Panc1 (cell line): ENCODE results near the gene RXRG. TPM values are rescaled to one million over a fixed set of nuclear protein-coding genes. Genes with fewer than 3 reads are reported as not detected.

Source experiments
- ATAC-seq: fragments of 200-7000 bp; cut with Tn5 transposase; 2 replicates; pipeline ENCODE4 v1.9.1; 2020; ENCODE audit warnings: mild to moderate bottlenecking, moderate library complexity
- BruUV-seq: library from RNA; stranded (reverse); fragments of 400-500 nt; replicated peaks from 2 replicates; lab custom pipeline; 2021; lab: Mats Ljungman, UMichigan
- CTCF ChIA-PET: fragments of 300-600 bp; sonication (Branson Sonifier 250); formaldehyde crosslinking; loops from one replicate; lab custom pipeline; 2022; ENCODE audit warnings: antibody characterized with exemption; lab: Charles Lee
- POLR2A ChIA-PET: fragments of 300-600 bp; sonication (Branson Sonifier 250); formaldehyde crosslinking; loops from one replicate; lab custom pipeline; 2022; ENCODE audit warnings: antibody characterized with exemption; lab: Charles Lee
- DNase-seq: peaks from one replicate; pipeline ENCODE4 v3.0.0-alpha.2; 2010; ENCODE audit warnings: low read depth, low spot score
- H3K27ac ChIP-seq: 2 replicates; pipeline ENCODE4 v1.5.1; 2011; ENCODE audit warnings: mild to moderate bottlenecking, low read length, inconsistent platforms
- H3K27me3 ChIP-seq: fragments of 200-500 bp; sonication (Bioruptor generic); 2 replicates; pipeline ENCODE4 v1.6.0; 2014; ENCODE audit warnings: low read length, inconsistent platforms; ENCODE audit not compliant: control insufficient read depth, insufficient read depth
- H3K36me3 ChIP-seq: fragments of 200-500 bp; sonication (Bioruptor generic); 2 replicates; pipeline ENCODE4 v1.5.1; 2014; ENCODE audit warnings: inconsistent platforms, mild to moderate bottlenecking, low read length, moderate library complexity; ENCODE audit not compliant: control insufficient read depth, insufficient read depth
- H3K4me1 ChIP-seq: 2 replicates; pipeline ENCODE4 v1.5.1; 2011; ENCODE audit warnings: inconsistent platforms, mild to moderate bottlenecking, low read length, moderate library complexity; ENCODE audit not compliant: control insufficient read depth, insufficient read depth
- H3K4me3 ChIP-seq, 2 experiments: 2 replicates each; pipeline ENCODE4 v1.5.1; 2011 to 2012; ENCODE audit warnings: low read depth in 2 of 2, low read length in 2 of 2, mild to moderate bottlenecking in 2 of 2, inconsistent platforms in 1 of 2, moderate library complexity in 1 of 2
- H3K9me3 ChIP-seq: fragments of 200-500 bp; sonication (Bioruptor generic); 2 replicates; pipeline ENCODE4 v1.5.1; 2014; ENCODE audit warnings: low read depth, mild to moderate bottlenecking, inconsistent platforms, low read length, moderate library complexity; ENCODE audit not compliant: control insufficient read depth, insufficient read depth
- POLR2AphosphoS5 ChIP-seq: IDR thresholded peaks from 2 replicates; pipeline ENCODE4 v1.6.1; 2012; ENCODE audit warnings: mild to moderate bottlenecking, low read depth, low read length, moderate library complexity
- SIN3A ChIP-seq: IDR thresholded peaks from 2 replicates; pipeline ENCODE4 v1.6.1; 2012; ENCODE audit warnings: low read depth, mild to moderate bottlenecking, low read length, moderate library complexity, borderline replicate concordance; ENCODE audit not compliant: insufficient read depth
- TCF7L2 ChIP-seq: IDR thresholded peaks from 2 replicates; pipeline ENCODE4 v1.6.1; 2011; ENCODE audit warnings: mild to moderate bottlenecking, low read depth, low read length, inconsistent platforms
- in situ Hi-C: cut with HindIII; loops from 2 replicates; pipeline ENCODE4 v1.10.0; 2016; ENCODE audit warnings: low sequenced_read_pairs, low pct_unique_long_range_greater_than_20kb
- intact Hi-C: fragments of 100-400 bp; cut with micrococcal nuclease; formaldehyde crosslinking; loops from one replicate; pipeline ENCODE4 v1.10.0; 2022; ENCODE audit not compliant: unreplicated experiment
- total RNA-seq: library from RNA; stranded (reverse); gene quantifications from one replicate; pipeline ENCODE4 v1.2.1, GENCODE V29; 2021; ENCODE audit not compliant: unreplicated experiment
- TF ChIP-seq, protein P1 (sequence below), 2 experiments: IDR thresholded peaks; 2 replicates each; pipeline ENCODE4 v1.6.1; 2011 to 2012; ENCODE audit warnings: low read depth in 2 of 2, control low read depth in 1 of 2, low read length in 1 of 2, mild to moderate bottlenecking in 1 of 2, moderate library complexity in 1 of 2; ENCODE audit not compliant: insufficient read depth in 1 of 2
- TF ChIP-seq, protein P2 (sequence below): fragments of 450-650 bp; IDR thresholded peaks from 2 replicates; pipeline ENCODE4 v1.5.1; 2017; ENCODE audit warnings: mild to moderate bottlenecking

The RXRG gene
- total RNA-seq, 1 experiment from 2014 or later = not detected

DNA sequence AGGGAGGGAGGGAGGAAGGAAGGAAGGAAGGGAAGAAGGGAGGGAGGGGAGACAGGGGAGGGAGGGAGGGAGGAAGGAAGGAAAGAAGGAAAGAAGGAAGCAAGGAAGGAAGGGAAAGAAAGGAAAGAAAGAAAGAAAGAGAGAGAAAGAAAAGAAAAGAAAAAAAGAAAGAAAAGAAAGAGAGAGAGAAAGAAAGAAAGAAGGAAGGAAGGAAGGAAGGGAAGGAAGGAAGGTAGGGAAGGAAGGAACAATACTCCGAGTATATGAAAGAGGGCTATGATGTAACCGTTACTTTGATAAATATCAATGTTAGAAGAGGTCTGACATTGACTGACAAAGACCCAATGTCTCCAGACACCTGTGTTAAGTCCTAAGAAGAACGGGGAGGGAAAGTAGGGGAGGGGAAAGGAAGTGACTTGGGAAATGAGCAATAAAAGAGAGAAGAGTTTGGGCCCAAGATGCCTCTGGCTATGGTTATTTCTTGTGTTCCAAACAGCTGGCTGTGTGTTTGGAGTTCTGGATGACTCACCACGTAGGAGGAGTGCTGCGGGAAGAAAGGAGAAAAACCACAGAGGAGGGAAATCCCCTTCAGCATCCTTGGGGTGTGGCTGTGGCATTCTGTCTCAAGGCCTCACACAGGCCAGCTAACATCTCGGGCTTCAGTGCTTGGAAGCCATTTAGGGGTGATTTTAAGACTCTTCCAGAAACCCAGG, 37.0 kb upstream of the RXRG start:
- no peak overlapping the region for H3K27ac ChIP-seq
- in situ Hi-C loops = no loop called here
- ATAC-seq (peak; percentile 94), DNase-seq (no peak)
- BruUV-seq = no TSS peak
- H3K4me3 ChIP-seq = no peak overlapping the region
- no peaks in the 10 kb centered on the region for H3K36me3 ChIP-seq
- no peaks in the 10 kb centered on the region for H3K27me3 ChIP-seq
- POLR2A ChIA-PET = no interaction called here
- intact Hi-C loops = no loop called here
- no peaks in the 10 kb centered on the region for H3K4me1 ChIP-seq
- CTCF ChIA-PET = no interaction called here
- no peak for TF ChIP-seq SIN3A
- TF ChIP-seq, protein P1, sequence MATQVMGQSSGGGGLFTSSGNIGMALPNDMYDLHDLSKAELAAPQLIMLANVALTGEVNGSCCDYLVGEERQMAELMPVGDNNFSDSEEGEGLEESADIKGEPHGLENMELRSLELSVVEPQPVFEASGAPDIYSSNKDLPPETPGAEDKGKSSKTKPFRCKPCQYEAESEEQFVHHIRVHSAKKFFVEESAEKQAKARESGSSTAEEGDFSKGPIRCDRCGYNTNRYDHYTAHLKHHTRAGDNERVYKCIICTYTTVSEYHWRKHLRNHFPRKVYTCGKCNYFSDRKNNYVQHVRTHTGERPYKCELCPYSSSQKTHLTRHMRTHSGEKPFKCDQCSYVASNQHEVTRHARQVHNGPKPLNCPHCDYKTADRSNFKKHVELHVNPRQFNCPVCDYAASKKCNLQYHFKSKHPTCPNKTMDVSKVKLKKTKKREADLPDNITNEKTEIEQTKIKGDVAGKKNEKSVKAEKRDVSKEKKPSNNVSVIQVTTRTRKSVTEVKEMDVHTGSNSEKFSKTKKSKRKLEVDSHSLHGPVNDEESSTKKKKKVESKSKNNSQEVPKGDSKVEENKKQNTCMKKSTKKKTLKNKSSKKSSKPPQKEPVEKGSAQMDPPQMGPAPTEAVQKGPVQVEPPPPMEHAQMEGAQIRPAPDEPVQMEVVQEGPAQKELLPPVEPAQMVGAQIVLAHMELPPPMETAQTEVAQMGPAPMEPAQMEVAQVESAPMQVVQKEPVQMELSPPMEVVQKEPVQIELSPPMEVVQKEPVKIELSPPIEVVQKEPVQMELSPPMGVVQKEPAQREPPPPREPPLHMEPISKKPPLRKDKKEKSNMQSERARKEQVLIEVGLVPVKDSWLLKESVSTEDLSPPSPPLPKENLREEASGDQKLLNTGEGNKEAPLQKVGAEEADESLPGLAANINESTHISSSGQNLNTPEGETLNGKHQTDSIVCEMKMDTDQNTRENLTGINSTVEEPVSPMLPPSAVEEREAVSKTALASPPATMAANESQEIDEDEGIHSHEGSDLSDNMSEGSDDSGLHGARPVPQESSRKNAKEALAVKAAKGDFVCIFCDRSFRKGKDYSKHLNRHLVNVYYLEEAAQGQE (IDR thresholded peaks at IDR 0.05; ENCODE audit: insufficient read depth in 1 of 2, low read depth in 2 of 2, low read length in 1 of 2) = no peak
- TF ChIP-seq POLR2AphosphoS5 = no peak
- TF ChIP-seq, protein P2, sequence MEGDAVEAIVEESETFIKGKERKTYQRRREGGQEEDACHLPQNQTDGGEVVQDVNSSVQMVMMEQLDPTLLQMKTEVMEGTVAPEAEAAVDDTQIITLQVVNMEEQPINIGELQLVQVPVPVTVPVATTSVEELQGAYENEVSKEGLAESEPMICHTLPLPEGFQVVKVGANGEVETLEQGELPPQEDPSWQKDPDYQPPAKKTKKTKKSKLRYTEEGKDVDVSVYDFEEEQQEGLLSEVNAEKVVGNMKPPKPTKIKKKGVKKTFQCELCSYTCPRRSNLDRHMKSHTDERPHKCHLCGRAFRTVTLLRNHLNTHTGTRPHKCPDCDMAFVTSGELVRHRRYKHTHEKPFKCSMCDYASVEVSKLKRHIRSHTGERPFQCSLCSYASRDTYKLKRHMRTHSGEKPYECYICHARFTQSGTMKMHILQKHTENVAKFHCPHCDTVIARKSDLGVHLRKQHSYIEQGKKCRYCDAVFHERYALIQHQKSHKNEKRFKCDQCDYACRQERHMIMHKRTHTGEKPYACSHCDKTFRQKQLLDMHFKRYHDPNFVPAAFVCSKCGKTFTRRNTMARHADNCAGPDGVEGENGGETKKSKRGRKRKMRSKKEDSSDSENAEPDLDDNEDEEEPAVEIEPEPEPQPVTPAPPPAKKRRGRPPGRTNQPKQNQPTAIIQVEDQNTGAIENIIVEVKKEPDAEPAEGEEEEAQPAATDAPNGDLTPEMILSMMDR = no peak
- TF ChIP-seq TCF7L2 = no peak
- no peaks in the 10 kb centered on the region for H3K9me3 ChIP-seq

DNA sequence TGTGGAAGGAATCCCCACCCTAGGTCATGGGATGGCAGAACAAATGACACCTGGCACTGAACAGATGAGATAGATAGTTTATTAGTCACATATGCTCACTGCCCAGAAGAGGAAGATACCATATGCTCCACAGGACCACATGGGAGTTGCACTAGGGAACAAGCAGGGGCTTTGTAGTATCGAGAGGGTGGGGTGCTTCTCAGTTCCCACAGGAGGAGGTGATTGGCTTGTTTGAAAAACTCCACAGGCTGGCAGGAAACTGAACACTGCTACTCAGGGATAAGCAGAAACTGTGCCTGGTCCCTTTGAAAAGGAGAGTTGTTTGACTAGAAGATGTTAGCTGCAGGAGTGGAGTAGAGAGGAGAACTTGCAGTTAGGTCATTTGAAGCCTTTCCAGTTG, 31.9 kb upstream of the RXRG start:
- CTCF ChIA-PET = no interaction called here
- Histone ChIP-seq H3K4me1 (no peaks in the 10 kb centered on the region), H3K36me3 (no peaks in the 10 kb centered on the region), H3K27me3 (no peaks in the 10 kb centered on the region), H3K9me3 (no peaks in the 10 kb centered on the region), H3K27ac (no peak overlapping the region), H3K4me3 (no peak overlapping the region)
- POLR2A ChIA-PET = no interaction called here
- TF ChIP-seq POLR2AphosphoS5 (no peak), SIN3A (no peak), TCF7L2 (no peak)
- TF ChIP-seq, protein P2 = no peak
- TF ChIP-seq, protein P1 (IDR thresholded peaks at IDR 0.05; ENCODE audit: insufficient read depth in 1 of 2, low read depth in 2 of 2, low read length in 1 of 2) = no peak
- intact Hi-C loops (no loop called here), in situ Hi-C loops (no loop called here)
- ATAC-seq (no peak), DNase-seq (no peak)
- no TSS peak for BruUV-seq
